Dermis microvascular lymphatic vessel endothelial cell (primary cell): ENCODE data around the gene INCENP. TPM values are rescaled to one million over a fixed set of nuclear protein-coding genes. Genes with fewer than 3 reads are reported as not detected.
"Not testable (repeated sequence)": the region's sequence is repeated elsewhere in the genome, so short reads cannot be mapped to it uniquely, and the experiment has no call there.

Source experiments
- DNase-seq, 2 donors: peaks; one replicate each; pipeline versions ENCODE4 v3.0.0 to v3.0.0-alpha.2; 2010; ENCODE audit warnings: low read depth in 2 of 2
- total RNA-seq: library from RNA; depleted of rRNA; stranded (reverse); fragments of >200 nt; gene quantifications from 2 replicates; pipeline ENCODE4 v1.2.1, GENCODE V29; 2014

INCENP gene
- 17.7 and 25.9 TPM in 2 replicates for total RNA-seq

DNA sequence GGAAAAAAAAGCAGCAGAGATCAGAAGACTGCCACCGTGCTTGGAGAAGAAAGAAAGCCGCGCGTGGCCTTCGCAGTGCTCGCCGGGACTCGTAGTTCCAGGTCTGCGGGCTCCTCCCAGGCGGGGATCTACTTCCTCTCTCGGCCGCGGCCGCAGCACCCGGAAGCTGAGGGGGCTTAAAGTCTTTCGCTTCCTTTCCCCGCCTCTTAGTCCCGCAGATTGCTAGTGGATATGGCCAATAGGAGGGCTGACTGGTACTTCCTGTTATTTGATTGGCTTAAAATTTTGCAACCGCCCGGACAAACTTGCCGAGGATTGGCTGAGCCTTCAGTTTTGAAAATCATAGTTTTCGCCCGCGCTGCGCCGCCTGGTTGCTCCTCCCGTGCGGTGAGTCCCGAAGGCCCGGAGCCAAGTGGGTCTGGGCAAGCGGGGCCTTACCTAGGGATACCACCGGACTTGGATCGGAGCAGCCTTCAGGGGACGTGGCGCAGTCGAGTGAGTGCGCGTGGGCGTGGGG is at the start of gene INCENP:
TSS of gene INCENP (plus strand) at position 343 of the 517 bp plus-strand sequence. CDS start 4,151 bp downstream, outside the sequence.
- DNase-seq, result peak; percentile 96 to 99

DNA sequence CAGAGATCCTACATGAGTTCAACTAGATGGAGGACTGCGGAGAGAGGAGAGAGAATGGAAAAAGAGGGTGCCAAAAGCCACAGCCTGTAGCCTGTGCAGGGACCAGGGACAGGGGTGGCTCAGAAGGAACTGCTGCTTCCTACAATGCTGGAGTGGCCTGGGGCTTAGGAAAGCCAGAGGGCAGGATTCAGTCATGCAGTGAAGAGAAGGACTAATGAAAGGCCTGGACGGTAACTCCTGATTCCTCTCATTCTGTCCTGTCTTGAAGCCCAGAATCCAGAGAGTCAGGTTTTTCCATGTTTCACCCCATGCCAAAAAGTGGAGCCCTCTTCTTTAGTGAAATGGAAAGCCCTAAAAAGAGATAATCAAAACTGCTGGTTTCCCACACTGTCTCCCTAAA is 48.4 kb upstream of the INCENP start:
- DNase-seq, result no peak

DNA sequence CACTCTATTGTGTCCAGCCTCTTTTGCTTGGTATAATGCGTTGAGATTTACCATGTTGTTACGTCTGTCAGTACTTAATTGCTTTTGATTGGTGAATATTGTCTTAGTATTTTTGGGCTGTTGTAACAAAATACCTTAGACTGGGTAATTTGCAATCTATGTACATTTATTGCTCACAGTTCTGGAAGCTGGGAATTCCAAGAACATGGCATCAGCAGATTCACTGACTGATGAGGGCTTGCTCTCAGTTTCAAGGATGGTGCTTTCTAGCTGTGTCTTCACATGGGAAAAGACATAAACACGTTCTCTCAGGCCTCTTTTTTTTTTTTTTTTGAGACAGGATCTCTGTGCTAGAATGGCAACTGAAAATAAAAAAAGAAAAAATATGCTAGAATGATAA is 46.7 kb upstream of the INCENP start:
- DNase-seq, result no peak

- peak; percentile 37 to 66 for DNase-seq
Observed at GRCh38 chr11:62081378-62082291, 42.2 kb upstream of the INCENP start.

DNA sequence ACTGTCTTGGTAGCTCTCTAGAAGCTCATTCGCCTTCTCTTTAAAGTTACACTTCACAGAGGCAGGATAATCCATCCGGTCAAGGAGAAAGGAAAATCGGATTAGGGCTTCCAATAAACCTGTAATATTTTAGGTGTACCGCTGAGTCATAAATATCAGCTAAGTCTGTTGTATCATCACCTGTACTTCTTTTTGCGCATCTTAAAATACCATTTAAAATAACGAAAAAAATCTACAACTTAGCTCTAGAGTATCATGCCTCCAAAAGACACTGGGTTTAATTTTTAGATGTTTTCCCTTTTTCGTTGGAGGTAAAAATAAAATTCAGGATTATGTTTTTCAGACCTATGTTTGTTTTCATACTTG is 41.5 kb upstream of the INCENP start:
- DNase-seq, result no peak

DNA sequence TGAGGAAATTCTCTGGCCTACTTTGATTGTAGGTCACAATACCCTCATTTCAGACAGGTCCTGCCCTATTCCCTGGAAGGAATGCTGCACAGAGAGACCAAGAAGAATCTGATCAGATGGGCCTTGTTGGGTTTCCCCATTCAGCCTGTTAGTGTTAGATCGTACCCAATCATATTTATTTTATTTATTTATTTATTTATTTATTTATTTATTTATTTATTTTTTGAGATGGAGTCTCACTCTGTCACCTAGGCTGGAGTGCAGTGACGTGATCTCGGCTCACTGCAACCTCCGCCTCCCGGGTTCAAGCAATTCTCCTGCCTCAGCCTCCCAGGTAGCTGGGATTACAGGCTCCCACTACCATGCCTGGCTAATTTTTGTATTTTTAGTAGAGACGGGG is 39.0 kb upstream of the INCENP start:
- not testable (repeated sequence) for DNase-seq

DNA sequence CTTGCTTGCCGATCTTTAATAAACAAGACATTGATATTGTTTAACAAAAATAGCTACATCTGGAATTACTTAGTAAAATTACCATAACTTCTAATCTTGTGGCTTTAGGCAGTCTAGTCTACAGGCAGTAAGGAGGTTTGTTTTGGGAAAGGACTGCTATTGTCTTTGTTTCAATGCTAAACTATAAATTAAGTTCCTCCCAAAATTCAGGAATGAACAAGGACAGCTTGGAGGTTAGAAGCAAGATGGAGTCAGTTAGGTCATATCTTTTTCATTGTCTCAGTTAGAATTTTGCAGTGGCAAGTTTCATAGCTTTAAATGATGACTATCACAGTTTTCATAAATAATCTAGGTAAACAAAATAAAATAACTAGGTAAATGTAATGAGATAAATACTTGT is 36.1 kb upstream of the INCENP start:
- no peak for DNase-seq

- no peak for DNase-seq
Observed at GRCh38 chr11:62088331-62088933, 35.4 kb upstream of the INCENP start.

DNA sequence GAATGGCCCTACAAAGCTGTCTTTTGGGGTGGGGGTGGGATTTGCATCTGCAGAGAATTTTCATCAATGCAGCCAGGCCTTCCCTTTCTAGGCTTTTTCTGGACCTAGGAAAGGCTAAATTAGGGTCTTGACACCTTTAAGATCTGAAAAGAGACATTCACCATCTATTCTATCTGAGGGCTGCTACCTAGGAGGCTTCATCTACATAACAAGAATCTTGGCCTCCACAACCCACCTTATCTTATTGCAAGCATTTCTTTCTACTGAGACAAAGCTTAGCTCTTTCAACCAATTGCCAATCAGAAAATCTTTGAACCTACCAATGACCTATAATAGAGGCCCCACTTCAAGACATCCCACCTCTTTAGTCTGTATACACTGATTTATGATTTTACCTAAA is 20.7 kb upstream of the INCENP start:
- DNase-seq, result no peak

DNA sequence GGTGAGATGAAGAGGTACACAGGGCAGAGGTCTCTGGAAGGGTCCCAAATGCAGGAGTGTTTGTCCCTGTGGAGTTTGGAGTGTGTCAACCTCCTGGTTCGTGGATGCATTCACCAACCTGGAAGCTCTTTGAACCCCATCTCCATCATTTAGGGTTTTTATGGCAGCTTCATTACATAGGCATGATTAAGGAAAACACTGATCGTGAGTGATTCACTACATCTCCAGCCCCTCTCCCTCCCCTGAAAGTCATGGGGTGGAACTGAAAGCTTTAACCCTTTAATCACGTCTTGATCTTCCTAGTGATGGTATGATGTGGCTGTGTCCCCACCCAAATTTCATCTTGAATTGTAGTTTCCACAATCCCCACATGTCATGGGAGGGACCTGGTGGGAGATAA is 19.8 kb upstream of the INCENP start:
- DNase-seq, result no peak

- DNase-seq, result peak; percentile 70 to 87
Observed at GRCh38 chr11:62104816-62105653, 18.8 kb upstream of the INCENP start.

- no peak for DNase-seq
Observed at GRCh38 chr11:62105667-62106191, 18.1 kb upstream of the INCENP start.

GRCh38 chr11:62108017-62108750 is 15.6 kb upstream of the INCENP start:
- peak; percentile 69 to 77 for DNase-seq

- DNase-seq, result peak in 1 of 2 donors; percentile 23
Observed at GRCh38 chr11:62108971-62109404, 14.8 kb upstream of the INCENP start.

DNA sequence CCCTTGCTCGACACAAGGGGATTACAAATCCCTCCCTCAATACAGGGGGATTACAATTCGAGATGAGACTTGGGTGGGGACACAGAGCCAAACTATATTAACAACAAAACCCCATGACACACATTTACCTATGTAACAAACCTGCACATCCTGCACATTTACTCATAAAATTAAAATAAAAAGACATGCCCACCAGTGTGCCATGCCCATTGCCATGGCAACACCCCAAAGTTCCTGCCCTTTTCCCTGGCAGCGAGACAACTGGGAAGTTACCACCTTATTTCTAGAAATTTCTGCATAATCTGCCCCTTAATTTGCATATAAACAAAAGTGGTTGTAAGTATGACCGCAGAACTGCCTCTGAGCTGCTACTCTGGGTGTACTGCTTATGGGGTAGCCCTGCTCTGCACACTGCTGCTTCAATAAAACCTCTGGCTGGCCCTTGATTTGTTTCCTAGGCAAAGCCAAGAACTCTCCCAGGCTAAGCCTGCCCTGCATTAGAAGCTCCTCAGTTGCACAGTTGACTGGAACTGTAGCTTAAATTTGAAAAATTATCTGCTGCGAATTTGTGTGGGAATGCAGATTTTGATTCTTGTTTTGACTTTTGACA is 8.6 kb upstream of the INCENP start:
- no peak for DNase-seq

- DNase-seq, result no peak
Observed at GRCh38 chr11:62116451-62116850, 7.4 kb upstream of the INCENP start.

DNA sequence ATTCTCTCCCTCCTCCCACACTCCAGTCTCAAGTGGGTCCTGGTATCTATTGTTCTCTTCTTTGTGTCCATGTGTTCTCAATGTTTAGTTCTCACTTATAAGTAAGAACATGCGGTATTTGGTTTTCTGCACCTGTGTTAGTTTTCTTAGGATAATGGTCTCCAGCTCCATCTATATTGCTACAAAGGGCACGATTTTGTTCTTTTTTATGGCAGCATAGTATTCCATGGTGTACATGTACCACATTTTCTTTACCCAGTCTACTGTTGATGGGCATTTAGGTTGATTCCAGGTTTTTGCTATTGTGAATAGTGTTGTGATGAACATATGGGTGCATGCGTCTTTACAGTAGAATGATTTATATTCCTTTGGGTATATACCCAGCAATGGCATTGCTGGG is 4.2 kb upstream of the INCENP start:
- no peak for DNase-seq

DNA sequence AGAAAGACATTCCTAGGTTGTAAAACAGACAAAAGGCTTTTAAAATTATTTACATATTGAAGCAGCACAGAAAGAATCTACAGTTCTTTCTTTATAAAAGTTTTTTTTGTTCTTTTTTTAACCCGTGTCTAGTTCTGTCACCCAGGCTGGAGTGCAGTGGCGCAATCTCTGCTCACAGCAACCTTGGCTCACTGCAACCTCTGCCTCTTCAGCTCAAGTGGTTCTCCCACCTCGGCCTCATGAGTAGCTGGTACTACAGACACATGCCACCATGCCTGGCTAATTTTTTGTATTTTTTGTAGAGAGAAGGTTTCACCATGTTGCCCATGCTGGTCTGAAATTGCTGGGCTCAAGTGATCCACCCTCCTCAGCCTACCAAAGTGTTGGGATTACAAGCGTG is 3.8 kb upstream of the INCENP start:
- DNase-seq, result no peak

GRCh38 chr11:62120431-62120830 is 3.4 kb upstream of the INCENP start:
- no peak for DNase-seq

GRCh38 chr11:62122076-62122475 is 1.7 kb upstream of the INCENP start:
- DNase-seq, result no peak
